Esophagus mucosa (tissue), 1 donor: Measurements from ENCODE around the gene SULT4A1. TPM values are rescaled to one million over a fixed set of nuclear protein-coding genes. Genes with fewer than 3 reads are reported as not detected.
"Not testable (repeated sequence)": the region's sequence is repeated elsewhere in the genome, so short reads cannot be mapped to it uniquely, and the experiment has no call there.

Experiments used
- ATAC-seq: fragments of 200-7000 bp; cut with Tn5 transposase; one replicate; pipeline ENCODE4 v1.9.1; 2020
- total RNA-seq: library from RNA; stranded (reverse); gene quantifications from one replicate; pipeline ENCODE4 v1.2.4, GENCODE V29; 2023
- donor health status: DM: yes; HTN: yes; CAD: no.

SULT4A1 gene
- total RNA-seq, 1 donor from 2014 or later = not detected

DNA sequence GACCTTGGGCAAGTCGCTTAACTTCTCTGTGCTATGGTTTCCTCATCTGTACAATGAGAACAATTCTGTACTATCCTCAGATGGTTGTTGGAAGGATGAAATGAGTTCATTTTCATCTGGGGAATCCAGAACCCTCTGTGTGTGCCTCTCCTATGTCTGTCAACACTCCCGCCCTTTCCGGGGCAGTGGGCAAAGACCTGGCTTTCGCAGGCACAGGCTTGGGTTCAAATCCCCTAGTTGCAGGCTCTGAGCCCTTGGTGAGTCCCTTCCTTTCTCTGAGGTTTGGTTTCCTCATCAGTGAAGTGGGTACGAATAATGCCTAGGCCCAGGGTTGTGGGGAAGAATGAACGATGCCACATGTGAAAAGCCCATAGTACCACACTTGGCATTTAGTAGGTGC, 23.5 kb upstream of the SULT4A1 start:
- ATAC-seq = no peak

DNA sequence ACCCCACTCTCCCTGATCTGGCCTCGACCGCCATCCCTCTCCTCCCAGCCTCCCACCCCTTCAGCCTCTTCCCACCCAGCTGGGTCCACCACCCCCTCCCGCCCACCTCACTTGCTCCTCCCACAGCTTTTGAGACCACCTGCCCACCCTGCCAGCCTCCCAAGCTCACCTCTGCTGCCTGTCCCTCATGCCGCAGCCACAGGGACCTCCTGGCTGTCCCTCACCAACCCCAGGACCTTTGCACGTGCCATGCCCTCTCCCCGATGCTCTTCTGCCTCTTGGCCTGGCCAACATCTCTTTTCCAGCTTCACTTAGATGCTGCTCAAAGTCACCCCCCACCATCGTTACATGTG, 23.0 kb upstream of the SULT4A1 start:
- ATAC-seq = no peak

DNA sequence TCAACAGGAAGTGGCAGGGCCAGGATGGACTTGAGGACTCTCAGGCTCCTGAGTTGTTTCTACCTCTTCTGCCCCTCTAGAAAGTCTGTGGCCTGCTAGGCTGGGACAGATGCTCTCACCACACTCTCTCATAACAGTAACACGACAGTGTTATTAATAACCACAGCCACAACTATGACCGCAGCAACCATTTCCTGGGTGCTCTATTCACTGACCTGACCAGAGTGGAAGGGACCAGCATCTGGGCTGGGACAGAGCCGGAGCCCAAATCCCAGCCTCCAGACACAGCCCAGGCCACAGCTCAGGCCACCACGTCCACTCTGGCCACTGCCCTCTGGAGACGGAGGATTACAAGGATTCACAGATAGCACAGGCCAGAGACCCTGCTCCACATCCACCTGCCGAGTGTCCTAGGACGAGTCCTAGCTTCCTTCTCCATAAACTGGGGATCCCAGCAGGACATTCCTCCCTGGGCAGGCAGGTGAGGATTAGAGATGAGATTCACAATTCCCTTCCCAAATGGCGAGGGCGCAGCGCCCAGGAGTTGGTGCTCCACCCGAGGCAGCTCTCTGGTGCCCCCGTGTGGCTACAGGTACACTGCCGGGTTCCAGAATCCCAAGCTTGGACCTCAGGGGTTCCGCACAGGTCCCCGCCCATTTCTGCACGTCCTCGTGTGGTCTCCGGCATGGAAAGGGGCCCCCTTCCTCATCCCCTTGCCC, 22.4 kb upstream of the SULT4A1 start:
- peak; percentile 37 for ATAC-seq

DNA sequence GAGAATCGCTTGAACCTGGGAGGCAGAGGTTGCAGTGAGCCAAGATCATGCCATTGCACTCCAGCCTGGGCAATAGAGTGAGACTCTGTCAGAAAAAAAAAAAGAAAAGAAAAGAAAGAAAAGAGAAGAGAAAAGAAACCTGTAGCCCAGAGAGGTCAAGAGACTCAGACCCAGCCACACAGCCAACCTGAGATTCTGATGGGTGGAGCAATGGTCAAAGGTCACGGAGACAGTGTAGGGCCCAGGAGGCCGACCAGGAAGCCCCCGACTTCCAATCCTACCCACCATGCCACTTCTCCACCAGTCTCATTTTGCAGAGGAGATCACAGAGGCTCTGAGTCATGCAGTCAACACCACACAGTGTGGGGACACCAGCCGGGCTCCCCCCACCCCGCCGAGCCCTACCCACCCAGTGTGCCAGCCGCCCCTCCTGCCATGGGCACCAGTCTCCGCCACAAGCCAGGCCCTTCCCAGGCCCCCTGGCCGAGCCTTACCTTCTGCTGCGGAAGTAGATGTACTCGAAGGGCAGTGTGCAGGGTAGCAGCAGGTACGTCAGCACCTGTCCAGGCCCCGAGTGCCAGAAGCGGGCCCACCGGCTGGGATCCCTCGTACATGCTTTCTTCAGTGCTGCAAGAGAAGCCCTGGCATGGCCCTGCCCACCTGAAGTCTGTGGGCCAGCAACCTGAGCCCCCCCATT, 21.6 kb upstream of the SULT4A1 start:
- ATAC-seq = no peak

DNA sequence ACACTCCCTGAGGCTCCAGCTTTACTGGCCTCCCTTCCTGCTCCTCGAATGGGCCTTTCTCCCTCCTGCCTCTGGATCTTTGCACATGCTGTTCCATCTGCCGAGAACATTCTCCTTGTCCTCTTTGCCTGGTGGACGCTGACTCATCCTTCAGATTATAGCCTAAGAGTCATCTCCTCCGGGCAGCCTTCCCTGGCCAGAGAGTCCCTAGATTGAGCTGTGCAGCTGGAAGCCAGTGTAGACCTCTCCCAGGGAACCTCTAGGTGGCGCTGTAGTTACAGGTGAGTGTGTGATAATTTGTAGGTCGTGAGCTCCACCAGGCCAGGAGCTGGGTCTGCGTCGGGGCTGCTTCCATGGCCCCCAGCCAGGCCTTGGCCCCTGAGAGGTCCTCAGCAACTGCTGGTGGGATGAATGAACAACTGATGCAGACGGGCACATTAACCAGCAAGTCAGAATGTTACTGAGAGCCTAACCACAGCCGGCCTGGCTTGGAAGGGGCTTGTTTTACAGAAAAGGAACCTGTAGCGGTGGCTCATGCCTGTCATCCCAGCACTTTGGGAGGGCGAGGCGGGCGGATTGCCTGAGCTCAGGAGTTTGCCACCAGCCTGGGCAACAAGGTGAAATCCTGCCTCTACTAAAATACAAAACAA, 20.8 kb upstream of the SULT4A1 start:
- peak; percentile 71 for ATAC-seq

DNA sequence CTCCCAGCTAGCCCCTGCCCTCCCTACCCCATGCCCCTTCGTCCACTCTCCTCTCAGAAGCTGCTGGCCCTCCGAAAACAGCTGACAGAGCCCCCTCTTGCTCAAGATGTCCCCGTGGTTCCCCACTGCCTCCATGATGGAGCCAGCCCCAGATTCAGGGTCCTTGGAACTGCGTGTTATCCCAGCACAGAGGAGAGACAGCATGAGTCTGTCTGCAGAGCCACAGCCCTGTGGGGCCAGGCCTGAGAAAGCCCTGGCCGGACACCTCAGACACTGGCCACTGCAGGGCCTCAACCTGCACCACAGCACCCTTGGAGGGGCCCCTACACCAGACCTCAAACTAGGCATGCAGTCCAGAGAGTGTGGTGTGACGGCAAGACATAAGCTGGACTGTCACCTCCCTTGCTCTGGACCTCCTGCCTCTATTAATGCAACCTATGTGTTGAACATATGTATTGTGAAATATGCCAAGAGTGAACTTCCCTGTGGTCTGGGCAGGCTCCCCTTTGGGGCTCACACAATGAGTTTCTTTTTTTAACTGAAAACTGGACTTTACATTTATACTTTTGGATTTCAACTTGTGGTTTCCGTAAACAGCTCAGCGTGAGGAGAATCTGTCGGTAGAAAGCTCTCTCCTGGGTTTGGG, 19.9 kb upstream of the SULT4A1 start:
- no peak for ATAC-seq

DNA sequence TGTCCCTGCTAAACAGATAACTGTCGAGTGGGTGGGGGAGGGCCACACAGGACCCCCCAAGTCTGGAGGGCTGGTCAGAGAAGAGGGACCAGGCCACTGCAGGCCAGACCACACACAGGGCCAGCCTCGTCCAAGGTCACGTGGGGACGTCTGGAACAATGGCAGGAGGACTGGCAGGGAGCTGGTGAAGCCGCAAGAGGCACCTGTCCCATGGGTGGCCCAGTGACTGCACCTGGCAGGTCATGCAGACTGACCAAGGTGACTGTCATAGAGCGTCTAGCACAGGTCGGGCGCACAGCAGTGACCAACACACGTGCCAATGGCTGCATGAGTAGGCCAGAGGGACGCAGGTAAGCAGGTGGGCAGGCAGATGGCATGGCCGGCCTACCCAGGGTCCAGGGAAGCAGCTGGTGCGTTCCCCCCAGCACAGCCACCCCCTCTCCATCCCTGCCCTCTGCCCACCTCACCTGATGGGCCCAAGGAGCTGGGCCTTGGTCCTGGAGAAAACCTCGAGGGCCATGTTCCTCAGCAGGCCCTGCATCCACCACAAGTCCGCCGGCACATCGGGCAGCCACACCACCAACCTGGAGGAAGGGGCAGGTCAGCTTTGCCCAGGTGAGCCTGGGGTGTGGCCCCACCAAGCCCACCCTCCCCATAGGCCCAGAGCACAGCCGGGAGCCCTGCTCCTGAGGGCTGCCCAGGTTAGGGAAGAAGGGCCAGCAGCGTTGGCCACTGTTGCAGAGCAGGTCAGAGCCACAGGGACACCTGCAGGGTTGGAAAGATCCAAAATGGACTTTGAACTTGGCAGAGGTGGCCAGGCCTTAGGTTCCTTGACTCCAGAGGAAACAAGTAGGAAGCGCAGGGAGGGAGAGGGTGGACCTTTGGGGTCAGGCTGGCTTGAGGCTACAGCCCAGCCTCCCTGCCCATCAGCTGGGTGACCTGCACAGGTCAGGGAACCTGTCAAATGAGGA, 19.1 kb upstream of the SULT4A1 start:
- ATAC-seq = no peak

DNA sequence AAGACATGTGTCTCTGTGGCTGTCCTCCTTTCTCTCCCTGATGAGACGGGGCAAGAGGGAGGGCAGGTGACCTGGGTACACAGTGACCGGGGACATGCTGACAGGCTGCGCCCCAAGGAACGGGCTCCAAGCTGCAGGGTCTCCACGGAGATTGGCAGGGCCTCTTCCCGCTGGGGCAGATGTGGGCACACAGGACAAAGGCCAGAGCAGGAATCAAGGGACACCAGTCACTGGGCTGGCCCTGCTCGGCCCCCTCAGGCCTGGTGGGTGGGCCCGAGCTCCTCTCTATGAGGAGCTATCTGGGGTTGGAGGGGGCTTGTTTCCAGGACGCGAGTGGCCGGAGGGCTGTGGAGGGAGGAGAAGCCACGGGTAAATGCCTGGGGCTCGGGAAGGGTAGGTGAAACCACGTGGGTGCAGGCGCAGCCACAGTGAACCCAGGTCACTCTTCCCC, 18.3 kb upstream of the SULT4A1 start:
- ATAC-seq = no peak

DNA sequence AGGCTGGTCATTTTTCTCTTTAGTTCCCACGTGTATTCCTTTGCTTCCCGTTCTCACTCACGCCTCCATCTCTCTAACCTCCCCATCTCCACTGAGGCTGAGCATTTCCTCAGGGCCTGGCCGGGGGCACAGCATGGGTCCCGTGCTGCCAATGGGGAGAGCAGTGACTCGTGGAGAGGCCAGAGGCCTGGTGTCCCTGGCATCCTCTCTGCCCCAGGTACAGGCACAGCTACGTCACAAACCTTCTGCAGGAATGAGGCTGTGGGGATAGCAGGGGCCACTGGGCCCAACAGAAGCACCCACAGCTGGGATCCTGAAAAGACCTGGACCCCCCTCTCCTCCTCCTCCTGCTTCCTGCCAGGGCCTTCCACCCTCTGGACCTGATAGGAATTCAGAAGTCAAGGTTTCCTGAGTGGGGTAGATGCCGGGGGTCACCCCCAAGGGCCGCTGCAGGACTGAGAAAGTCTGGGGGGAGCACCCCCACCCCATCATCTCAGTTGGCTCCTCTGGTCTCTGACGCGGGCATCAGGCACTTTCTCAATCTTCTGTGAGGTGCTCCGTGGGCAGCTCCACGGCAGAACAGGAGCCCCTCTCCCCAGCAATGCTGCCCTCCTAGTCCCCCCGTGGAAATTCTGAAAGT, 17.7 kb upstream of the SULT4A1 start:
- no peak for ATAC-seq

DNA sequence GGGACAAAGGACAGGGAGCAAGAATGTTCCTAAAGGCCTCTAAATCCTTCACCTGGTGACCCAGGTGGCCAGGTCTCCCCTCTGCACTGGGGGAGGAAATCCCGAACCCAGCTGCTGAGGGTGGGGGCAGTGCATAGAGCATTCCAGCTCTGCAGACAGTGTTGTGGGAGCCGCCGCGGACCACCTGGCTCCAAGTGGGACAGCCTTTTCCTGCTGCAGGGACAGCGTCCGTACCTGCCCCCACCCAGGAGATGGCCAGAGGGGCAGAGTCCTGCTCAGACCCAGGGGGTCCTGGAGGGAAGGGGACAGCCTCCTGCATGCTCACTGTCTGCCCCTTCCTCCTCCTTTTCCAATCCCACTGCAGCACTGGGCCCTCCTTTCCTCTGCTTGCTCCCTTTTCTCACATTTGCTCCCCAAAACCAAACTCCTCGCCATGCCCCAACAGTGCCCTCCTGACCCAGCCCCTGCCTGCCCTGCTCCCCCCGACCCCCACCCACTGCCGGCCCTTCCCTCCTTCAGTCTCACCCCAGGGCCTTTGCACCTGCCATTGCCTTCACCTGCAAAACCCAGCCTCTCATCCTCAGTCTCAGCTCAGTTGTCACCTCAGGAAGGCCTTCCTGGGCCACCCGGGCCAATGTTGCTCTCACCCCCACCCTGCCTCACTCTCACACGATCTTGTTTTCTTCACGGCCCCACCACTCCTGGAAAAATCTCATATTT, 16.7 kb upstream of the SULT4A1 start:
- ATAC-seq = no peak

DNA sequence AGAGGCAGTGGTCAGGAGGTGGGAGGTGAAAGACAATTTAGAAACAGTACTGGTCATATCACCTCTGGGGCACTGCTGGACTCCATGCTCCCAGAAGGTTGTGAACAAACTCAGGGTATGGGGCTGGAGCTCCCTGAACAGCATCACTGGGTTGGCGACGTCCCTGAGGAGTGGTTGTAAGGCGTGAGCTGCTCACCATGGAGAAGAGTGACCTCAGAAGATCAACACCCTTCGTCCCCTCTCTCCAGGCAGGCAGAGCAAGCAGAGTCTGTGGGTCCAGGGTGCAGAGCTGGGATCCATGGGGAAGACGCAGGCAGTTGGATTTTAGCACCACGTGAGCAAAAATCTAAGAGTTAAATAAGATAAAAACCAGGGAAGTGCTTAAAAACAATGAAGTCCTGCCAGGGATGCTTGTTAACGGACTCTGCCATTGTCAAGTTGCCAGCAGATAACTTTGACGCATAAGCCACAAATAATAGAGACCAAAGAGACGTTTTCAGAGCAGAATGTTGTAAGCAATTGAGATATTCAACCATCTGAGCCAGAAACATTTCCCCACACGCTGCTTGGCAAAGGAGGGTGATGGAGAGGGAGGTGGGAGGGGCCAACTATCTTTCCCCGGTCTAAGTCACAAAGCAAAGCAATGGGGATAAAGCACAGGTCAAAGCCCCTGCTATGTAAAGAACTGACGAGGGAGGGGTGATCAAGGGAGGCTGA, 15.9 kb upstream of the SULT4A1 start:
- no peak for ATAC-seq

DNA sequence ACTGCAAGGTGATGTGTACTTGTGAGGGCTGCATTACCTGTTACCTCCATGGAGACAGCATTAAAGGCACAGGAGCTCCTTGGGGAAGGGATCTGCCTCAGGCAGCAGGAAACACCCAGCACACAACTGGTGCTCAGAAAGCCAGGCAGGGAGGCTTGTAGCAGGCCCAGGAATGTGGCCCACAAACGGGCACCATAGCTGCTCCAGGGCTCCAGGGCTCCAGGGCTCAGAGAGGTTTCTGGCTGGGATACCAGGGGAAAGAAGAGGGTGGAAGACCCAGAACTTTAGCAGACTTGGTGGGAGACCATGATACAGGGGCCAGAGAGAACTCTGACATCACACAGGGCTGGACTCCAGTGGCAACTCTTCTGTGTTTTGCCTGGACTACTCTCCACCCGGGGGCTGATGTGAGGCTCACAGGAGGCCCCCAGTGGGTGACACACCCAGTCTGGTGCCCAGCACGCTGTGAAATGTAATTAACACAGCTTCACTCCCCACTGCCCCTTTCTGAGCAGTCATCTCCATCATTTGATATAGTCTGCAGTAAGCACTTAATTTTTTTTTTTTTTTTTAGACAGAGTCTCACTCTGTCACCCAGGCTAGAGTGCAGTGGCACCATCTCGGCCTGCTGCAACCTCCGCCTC, 14.7 kb upstream of the SULT4A1 start:
- no peak for ATAC-seq

DNA sequence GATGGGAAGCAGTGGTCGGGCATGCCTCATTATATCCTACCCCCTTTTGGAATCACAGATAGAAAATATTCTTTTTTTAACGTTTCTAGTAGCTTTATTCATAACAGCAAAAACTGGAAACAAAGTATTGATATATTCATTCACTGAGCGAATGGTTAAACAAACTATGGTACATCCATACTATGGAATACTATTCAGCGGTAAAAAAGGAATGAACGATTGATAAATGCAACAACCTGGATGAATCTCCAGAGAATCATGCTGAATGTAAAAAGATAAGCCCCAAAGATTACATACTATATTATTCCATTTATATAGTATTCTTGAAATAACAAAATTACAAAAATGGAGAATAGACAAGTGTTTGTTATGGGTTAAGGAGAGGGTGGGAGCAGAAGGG, 7.5 kb upstream of the SULT4A1 start:
- ATAC-seq = no peak

DNA sequence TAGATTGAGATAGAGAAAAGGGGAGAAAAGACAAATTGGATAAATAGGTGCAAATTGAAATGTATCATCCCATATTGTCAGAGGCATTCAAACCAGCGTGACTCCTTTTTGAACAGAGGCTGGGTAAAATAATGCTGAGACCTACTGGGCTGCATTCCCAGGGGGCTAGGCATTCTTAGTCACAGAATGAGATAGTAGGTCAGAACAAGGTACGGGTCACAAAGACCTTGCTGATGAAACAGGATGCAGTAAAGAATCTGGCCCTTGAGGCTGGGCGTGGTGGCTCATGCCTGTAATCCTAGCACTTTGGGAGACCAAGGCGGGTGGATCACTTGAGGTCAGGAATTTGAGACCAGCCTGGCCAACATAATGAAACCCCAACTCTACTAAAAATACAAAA, 6.7 kb upstream of the SULT4A1 start:
- ATAC-seq = not testable (repeated sequence)

DNA sequence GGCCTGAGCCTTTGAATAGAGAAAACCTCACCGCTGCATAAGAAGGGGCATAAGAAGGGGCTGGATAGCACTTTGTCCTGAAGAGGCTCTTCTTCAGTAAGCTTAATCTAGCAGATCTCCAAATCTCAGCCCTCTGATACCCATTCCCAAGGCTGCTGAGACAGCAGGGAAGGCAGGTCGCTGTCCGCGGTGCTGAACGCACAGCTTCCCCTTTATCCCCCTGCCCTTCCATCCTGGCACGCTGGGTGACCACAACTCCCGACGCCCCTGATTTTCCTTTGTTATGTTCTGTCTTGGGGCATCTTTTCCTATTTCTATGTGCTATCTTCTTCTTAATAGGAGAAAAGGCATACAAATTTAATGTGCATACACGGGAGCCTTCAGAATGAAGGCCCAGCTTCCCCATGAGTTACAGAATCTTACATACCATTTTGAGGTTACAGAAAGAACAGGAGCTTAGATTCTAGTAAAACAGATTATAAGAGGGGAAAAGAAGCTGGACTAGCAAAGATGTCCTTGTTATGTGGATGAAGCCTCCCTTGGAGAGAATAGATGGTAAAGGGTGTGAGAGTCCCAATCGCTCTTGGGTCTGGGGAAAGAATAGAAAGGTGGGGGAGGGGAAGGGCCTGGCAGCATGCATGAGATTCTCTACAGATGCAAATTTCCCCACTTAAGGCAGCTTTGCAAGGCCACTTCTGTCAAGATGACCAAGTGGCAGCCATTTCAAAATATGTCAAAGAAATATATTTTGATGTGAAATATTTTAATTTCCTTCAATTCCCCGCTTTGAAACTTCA, 5.7 kb upstream of the SULT4A1 start:
- peak; percentile 51 for ATAC-seq

DNA sequence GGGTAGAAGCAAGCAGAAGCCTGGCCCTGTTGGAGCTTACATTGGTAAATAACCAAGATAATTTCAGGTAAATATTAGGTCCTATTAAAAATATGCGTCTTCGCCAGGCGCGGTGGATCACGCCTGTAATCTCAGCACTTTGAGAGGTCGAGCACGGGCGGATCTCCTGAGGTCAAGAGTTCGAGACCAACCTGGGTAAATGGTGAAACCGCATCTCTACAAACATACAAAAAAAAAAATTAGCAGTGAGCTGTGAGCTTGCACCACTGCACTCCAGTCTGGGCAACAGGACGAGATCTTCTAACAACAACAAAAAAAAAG, 529 bp upstream of the SULT4A1 start:
- ATAC-seq = no peak

DNA sequence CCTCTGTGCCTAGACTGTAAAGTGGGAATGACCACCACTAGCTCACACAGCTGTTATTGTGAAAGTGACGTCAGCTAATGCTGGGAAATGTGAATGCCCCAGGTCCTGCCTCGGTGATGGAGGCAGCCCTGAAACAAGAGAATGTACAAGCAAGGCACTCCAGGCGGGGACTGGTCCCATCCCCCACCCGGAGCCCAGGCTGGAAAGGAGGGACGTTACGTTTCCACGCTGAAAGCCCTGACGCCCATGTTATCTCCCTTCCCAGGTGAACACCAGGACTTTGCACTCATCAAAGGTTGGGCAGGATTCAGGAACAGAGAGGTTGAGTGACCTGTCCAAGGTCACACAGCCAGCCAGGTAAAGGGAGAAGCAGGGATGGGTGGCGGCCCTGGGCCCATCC, 784 bp downstream of the SULT4A1 start:
- ATAC-seq = no peak

DNA sequence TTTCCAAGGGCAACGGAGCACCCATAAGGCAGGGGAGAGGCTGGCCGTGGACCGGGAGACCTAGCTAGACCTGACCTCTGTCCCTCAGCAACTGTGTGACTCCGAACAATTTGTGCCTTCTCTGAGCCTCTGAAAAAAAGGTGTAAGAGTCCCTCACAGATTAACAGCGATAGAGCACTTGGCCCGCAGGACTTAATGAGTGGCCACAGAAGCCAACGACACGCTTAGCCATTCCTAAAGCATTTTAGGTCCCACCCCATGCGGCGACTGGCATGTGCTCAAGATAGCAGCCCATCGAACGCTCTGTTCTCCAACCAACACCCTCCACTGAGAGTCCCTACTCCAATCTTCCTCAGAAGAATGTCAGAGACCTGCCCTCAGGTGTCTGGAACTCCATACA, 1.5 kb downstream of the SULT4A1 start:
- no peak for ATAC-seq

DNA sequence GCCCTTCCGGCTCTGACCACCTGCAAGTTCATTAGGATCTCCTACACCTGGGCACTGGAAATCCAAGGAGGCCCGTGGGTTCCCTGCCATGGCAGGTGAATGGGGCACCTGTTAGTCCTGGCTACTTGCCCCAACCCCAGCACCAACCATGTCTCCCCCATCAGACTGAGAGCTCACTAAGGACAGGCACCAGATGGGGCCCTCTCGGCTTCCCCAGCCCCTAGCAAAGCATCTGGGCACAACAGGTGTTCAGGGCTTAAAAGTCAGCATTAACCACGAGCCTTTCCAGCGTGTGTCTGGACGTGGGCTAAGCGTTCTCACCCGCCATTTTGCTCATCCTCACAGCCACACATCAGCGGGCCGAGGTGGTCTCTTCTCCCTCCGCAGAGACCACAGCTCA, 2.2 kb downstream of the SULT4A1 start:
- no peak for ATAC-seq
